Lung (tissue), 12 donors: ENCODE measurements around the gene USP32. TPM values are rescaled to one million over a fixed set of nuclear protein-coding genes. Genes with fewer than 3 reads are reported as not detected.
"Not testable (repeated sequence)": the region's sequence is repeated elsewhere in the genome, so short reads cannot be mapped to it uniquely, and the experiment has no call there.

Experiments used
- ATAC-seq: fragments of 200-7000 bp; cut with Tn5 transposase; one replicate; pipeline ENCODE4 v1.9.1; 2020; ENCODE audit warnings: moderate number of reproducible peaks; ENCODE audit not compliant: insufficient read depth, low FRiP score
- DNase-seq, 3 donors: peaks; one replicate each; pipeline ENCODE4 v3.0.0-alpha.2; 2013 to 2017
- H3K27ac ChIP-seq, 2 donors: one replicate each; pipeline ENCODE4 v1.5.1; 2013; ENCODE audit warnings: mild to moderate bottlenecking in 2 of 2, moderate library complexity in 2 of 2, control low read depth in 1 of 2, inconsistent platforms in 1 of 2, low read depth in 1 of 2, low read length in 1 of 2
- H3K27me3 ChIP-seq, 3 donors: one replicate each; pipeline ENCODE4 v1.5.1; 2013; ENCODE audit warnings: low read length in 2 of 3; ENCODE audit not compliant: control insufficient read depth in 3 of 3, insufficient read depth in 3 of 3
- H3K36me3 ChIP-seq, 4 donors: one replicate each; pipeline ENCODE4 v1.5.1; 2013; ENCODE audit warnings: low read length in 4 of 4, mild to moderate bottlenecking in 1 of 4, moderate library complexity in 1 of 4; ENCODE audit not compliant: control insufficient read depth in 4 of 4, insufficient read depth in 4 of 4
- H3K4me1 ChIP-seq, 5 donors: one replicate each; pipeline ENCODE4 v1.5.1; 2013; ENCODE audit warnings: low read length in 5 of 5, mild to moderate bottlenecking in 2 of 5, moderate library complexity in 1 of 5; ENCODE audit not compliant: control insufficient read depth in 5 of 5, insufficient read depth in 5 of 5
- H3K4me3 ChIP-seq: one replicate; pipeline ENCODE4 v1.5.1; 2013; ENCODE audit warnings: mild to moderate bottlenecking, control low read depth, moderate library complexity
- H3K9ac ChIP-seq, 2 donors: one replicate each; pipeline ENCODE4 v1.5.1; 2013; ENCODE audit warnings: low read length in 2 of 2, control low read depth in 1 of 2; ENCODE audit not compliant: insufficient read depth in 1 of 2
- H3K9me3 ChIP-seq, 4 donors: one replicate each; pipeline ENCODE4 v1.5.1; 2013; ENCODE audit warnings: low read length in 3 of 4, mild to moderate bottlenecking in 1 of 4, moderate library complexity in 1 of 4; ENCODE audit not compliant: control insufficient read depth in 4 of 4, insufficient read depth in 3 of 4
- WGBS, 2 donors: extraction: QIAGEN DNeasy Blood & Tissue Kit; methylation state at CpG; one replicate each; pipeline ENCODE4 v1.1.7; 2013; 5-methylcytosine and 5-hydroxymethylcytosine counted together
- polyA plus RNA-seq, 2 donors: library from polyadenylated mRNA; stranded (reverse); fragments of 200-250 nt; gene quantifications; one replicate each; pipeline ENCODE4 v1.2.1, GENCODE V29; 2013
- total RNA-seq, 2 donors: library from RNA; depleted of rRNA in 1 of 2; stranded (reverse); fragments of >200 nt in 1 of 2; gene quantifications; one replicate each; pipeline ENCODE4 v1.2.1, GENCODE V29; 2014 to 2021
- TF ChIP-seq, protein P1 (sequence below): IDR thresholded peaks from 2 replicates; pipeline ENCODE4 v1.5.1; 2012; ENCODE audit warnings: mild to moderate bottlenecking; ENCODE audit errors: control extremely low read depth, extremely low read depth
- donor health status: control.
- donor health status: control.
- donor health status: Bipolar disorder and iron deficiency.
- donor health status: healthy.
- donor health status: DM: yes; HTN: yes; CAD: no.

USP32 gene
- total and polyA plus RNA-seq, 4 donors = 18.2 to 96.6 (median 51.1) TPM

DNA sequence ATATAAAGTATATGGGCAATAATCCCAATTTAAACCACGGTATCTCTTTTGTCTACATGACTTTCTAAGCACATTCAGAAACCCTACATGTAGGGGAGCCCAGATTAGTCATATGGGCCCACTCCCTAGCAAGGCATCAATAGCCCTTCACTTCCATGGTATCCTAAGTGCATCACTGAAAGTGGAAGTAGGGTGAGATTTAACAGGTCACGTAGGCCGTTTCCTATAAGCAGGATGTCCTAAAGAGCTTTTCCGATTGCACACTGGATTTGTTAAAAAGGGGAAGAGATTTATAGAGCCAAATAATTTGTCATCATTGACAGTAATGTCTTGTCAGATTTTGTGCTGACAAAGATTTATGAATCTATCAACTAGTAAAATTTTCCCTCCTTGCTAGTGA is 203.2 kb downstream of the USP32 start:
- ATAC-seq (no peak), DNase-seq (no peak)
- H3K27me3 ChIP-seq = no peaks in the 10 kb centered on the region
- no peak overlapping the region for H3K4me3 ChIP-seq
- peaks cover 10 to 22% (median 13%) of the 10 kb centered on the region in 4 donors for H3K36me3 ChIP-seq
- H3K4me1 ChIP-seq = no peaks in the 10 kb centered on the region
- H3K27ac ChIP-seq = no peak overlapping the region
- 62 to 79% methylated on average over 4 of the region's 4 CpGs for WGBS, 2 donors
- no peaks in the 10 kb centered on the region for H3K9me3 ChIP-seq
- TF ChIP-seq, protein P1, sequence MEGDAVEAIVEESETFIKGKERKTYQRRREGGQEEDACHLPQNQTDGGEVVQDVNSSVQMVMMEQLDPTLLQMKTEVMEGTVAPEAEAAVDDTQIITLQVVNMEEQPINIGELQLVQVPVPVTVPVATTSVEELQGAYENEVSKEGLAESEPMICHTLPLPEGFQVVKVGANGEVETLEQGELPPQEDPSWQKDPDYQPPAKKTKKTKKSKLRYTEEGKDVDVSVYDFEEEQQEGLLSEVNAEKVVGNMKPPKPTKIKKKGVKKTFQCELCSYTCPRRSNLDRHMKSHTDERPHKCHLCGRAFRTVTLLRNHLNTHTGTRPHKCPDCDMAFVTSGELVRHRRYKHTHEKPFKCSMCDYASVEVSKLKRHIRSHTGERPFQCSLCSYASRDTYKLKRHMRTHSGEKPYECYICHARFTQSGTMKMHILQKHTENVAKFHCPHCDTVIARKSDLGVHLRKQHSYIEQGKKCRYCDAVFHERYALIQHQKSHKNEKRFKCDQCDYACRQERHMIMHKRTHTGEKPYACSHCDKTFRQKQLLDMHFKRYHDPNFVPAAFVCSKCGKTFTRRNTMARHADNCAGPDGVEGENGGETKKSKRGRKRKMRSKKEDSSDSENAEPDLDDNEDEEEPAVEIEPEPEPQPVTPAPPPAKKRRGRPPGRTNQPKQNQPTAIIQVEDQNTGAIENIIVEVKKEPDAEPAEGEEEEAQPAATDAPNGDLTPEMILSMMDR = no peak
- no peak overlapping the region for H3K9ac ChIP-seq

DNA sequence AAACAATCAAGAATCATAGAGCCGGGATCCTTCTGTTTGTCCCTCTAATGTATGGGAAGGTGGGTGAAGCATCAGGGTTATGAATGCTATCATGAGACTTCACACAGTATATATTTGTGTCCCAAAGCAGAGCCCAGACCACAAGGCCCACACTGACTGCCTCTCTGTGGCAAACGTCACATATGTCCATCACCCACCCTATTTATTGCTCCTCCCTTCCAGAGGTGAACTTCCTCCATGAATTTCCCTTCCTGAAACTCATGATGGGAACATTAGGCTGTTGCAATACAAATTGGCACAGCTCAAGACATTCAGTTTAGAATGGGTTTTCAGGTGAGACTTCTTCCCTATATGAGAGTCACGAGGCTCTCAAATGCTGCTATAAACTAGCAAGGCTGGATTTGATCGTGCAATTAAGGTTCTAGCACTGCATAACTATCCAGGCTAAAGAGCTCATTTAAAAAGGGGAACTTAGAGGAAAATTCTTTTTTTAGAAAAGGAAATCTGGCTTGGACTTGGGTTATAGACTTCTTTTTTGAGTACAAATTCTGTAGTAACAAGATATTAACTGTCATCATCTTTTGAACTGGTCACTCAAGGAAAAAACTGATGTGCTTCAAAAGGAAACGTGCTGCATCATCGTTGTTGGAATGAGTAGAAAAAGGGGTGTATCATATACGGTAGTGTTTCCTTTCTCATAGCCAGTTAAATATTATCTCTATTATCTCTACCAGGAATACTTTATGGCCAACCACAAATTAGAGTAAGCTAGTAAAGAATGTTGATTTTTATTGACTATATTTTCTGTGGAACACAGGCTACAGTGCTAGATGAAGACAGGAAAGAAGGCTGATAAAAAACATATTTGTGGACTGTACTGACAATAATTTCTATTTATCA is 204.8 kb downstream of the USP32 start:
- peaks cover 6 to 28% (median 12%) of the 10 kb centered on the region in 4 donors for H3K36me3 ChIP-seq
- DNase-seq, H3K27me3 ChIP-seq, H3K9me3 ChIP-seq, H3K9ac ChIP-seq, ATAC-seq, H3K4me1 ChIP-seq, H3K4me3 ChIP-seq, H3K27ac ChIP-seq: not testable (repeated sequence)
- WGBS, 2 donors = 38 to 64% methylated on average over 7 of the region's 7 CpGs

DNA sequence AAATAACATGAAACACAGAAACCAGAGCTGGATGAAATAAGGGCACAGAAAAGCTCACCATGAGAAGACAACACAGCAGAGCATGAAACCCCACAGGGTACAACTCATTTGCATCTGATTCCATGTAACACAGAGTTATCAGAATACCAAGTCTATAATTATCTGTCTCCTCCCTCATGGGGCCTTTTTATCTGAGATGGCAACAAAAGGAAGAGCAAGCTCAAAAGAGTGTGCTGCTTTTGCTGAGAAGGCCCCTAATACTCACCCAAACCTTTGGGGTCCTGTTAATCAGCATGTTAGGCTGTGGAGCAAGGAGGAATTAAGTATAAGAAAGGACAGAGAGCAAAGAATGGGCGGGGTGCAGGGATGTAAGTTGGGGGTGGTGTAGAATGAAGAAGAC is 205.6 kb downstream of the USP32 start:
- H3K4me3 ChIP-seq, H3K9me3 ChIP-seq, H3K9ac ChIP-seq, ATAC-seq, H3K4me1 ChIP-seq, H3K27ac ChIP-seq, H3K27me3 ChIP-seq, DNase-seq: not testable (repeated sequence)
- WGBS, 2 donors = 93 to 100% methylated on average over 1 of the region's 1 CpG
- H3K36me3 ChIP-seq = peaks cover 6 to 31% (median 11%) of the 10 kb centered on the region in 4 donors

DNA sequence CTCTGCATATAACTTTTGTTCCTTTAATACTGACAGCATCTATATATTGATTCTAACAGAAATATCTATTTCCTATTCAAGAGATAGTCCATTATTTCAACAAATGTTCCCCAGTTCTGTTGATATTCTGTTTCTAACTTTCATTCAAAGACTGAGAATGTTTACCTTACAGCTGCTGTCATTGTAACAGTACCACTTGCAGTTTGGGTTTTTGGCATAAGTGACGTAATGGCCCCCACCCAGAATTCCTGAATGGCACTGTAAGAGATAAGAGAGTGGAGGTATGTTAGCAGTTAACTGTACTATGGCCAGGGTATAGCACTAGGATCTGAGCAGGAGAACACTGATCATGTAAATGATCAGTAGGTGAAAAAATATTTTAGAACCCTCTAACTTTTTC is 211.6 kb downstream of the USP32 start:
- DNase-seq, H3K27ac ChIP-seq, H3K27me3 ChIP-seq, ATAC-seq, H3K9ac ChIP-seq, H3K9me3 ChIP-seq, H3K4me1 ChIP-seq, H3K4me3 ChIP-seq: not testable (repeated sequence)
- WGBS, 2 donors = 65 to 94% methylated on average over 1 of the region's 1 CpG
- peaks cover 4 to 24% (median 18%) of the 10 kb centered on the region in 4 donors for H3K36me3 ChIP-seq

DNA sequence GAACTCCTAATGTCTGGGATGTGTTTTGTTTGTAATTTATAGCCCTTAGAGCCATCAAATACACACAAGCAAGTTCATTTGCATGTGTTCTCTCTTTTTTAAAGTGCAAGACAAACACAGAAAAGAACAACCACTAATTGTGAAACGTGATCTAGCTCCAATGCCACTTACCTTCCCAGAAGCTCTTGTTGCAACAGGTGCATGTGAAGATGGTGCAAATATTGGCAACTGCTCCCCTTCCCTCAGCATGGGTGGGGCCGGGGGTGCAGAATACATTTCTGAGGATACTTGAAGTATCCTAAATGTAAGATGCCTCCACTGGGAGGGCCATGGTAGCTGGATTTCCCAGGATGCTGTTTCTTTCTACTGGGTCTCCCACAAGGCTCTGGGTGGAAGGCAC is 213.8 kb downstream of the USP32 start:
- not testable (repeated sequence) for H3K27ac ChIP-seq, ATAC-seq, H3K27me3 ChIP-seq, H3K9me3 ChIP-seq, H3K9ac ChIP-seq, H3K4me3 ChIP-seq, DNase-seq, H3K4me1 ChIP-seq
- peaks cover 4 to 18% (median 15%) of the 10 kb centered on the region in 4 donors for H3K36me3 ChIP-seq
- 70 to 76% methylated on average over 2 of the region's 2 CpGs for WGBS, 2 donors

DNA sequence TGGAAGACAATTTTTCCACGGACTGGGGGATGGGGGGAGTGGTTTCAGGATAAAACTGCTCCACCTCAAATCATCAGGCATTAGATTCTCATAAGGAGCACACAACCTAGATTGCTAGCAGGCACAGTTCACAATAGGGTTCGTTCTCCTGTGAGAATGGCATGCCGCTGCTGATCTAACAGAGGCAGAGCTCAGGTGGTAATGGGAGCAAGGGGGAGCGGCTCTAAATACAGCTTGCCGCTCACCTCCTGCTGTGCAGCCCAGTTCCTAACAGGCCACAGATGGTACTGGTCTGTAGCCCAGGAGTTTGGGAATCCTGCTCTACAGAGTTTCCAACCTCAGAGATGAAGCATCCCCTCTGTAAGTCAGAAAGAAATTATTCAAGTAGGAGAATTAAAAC is 215.2 kb downstream of the USP32 start:
- H3K36me3 ChIP-seq = peaks cover 4 to 15% (median 13%) of the 10 kb centered on the region in 4 donors
- H3K9me3 ChIP-seq, H3K4me1 ChIP-seq, H3K9ac ChIP-seq, DNase-seq, H3K4me3 ChIP-seq, ATAC-seq, H3K27me3 ChIP-seq, H3K27ac ChIP-seq: not testable (repeated sequence)
- 94 to 95% methylated on average over 5 of the region's 5 CpGs for WGBS, 2 donors

DNA sequence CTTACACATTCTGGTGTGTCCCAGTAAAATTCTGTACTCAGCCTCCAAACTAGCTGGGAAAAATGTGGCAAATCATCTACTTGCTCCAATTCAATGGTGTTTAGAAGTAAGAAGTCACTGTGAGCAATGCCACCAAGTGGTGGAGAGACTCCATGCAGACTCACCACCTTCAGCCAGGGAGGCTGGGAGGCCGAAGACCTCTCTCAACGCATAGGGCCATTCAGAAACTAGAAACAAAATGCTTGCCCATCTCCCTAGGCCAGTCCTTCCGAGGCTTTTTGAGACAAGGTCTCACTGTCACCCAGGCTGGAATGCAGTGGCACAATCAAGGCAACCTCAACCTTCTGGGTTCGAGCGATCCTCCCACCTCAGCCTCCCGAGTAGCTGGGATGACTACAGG is 217.2 kb downstream of the USP32 start:
- not testable (repeated sequence) for ATAC-seq, H3K27me3 ChIP-seq, H3K4me1 ChIP-seq, H3K9ac ChIP-seq, H3K36me3 ChIP-seq, H3K4me3 ChIP-seq, H3K9me3 ChIP-seq, H3K27ac ChIP-seq
- DNase-seq = peak in 2 of 3 donors; percentile 25 to 30
- WGBS, 2 donors = 89 to 95% methylated on average over 6 of the region's 6 CpGs
